NCI-H146 (cell line): ENCODE measurements around the gene SHISA9.

Source experiments
- DNase-seq: peaks from one replicate; lab custom pipeline; 2025; lab: John Stamatoyannopoulos, UW

The SHISA9 gene

GRCh38 chr16:13029786-13030185, 128.4 kb downstream of the SHISA9 start:
- DNase-seq: peak; percentile 17

DNA sequence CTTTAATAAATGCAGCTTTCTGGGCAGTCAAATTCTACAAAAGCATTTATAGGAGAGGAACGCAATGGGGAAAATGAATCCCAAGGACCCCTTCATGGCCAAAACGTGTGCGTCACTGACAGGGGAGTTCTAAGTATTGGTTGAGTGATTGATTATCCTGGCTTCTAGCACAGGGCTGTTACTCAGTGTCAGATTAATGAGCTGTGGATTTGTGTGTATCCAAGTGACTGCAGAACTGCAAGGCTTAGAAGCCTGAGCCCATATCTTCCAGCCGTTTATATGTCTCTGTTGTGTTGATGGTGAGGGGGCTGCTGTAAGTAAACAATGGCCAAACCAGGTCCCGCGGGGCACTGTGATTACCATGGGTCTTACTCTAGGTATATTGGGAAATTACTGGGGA, 129.4 kb downstream of the SHISA9 start:
- no peak for DNase-seq

DNA sequence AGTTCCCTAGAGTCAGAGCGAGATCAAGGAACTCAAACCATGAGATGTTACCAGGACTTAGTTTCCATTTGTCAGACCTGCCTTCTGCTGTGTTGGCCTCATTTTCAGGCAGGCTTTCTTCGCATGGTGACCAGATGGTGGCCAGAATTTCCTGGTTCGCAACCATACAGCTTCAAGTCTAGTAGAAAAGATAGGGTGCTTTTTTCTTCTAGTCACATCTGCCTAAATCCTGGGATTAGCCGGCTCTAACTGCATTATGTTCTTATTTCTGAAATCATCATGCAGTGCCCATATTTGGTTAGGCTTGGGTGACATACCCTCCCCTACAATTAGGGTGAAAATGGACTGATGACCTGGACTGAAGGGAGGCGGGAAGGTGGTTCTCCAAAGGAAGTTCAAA, 131.5 kb downstream of the SHISA9 start:
- DNase-seq: no peak

GRCh38 chr16:13036600-13036999, 135.2 kb downstream of the SHISA9 start:
- no peak for DNase-seq

DNA sequence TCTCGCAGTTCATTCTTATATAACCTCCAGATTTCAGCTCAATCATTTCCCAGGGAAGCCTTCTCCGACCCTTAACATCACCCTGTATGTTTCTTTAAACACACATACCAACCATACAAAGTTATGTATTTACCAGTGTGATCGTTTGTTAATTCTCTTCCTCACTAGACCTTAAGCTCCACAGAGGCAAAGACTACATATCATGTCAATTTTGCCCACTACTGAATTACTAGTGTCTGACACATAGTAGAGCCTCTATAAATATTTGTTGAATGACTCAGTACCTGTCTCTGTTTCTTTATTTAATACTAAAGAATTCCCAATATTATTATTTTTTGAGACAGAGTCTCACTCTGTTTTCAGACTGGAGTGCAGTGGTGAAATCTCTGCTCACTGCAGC, 137.2 kb downstream of the SHISA9 start:
- no peak for DNase-seq

DNA sequence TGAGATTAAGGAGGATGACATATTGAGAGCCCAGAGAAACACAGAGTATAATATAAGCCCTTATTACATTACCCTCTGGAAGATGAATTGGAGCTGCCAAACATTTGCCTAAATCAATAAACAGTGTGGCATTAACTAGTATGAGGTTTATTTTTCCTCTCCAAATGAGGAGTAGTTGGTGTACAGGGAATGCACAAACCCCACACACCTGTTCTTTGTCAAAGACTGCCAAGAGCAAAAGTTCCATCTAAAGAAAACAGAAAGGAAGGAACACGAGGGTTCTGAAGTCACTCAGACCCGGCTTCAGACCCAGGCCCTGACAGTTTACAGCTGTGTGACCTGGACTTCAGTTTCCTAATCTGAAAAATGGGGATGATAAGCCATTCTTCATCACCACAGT, 138.1 kb downstream of the SHISA9 start:
- no peak for DNase-seq

GRCh38 chr16:13041180-13041579, 139.8 kb downstream of the SHISA9 start:
- no peak for DNase-seq

DNA sequence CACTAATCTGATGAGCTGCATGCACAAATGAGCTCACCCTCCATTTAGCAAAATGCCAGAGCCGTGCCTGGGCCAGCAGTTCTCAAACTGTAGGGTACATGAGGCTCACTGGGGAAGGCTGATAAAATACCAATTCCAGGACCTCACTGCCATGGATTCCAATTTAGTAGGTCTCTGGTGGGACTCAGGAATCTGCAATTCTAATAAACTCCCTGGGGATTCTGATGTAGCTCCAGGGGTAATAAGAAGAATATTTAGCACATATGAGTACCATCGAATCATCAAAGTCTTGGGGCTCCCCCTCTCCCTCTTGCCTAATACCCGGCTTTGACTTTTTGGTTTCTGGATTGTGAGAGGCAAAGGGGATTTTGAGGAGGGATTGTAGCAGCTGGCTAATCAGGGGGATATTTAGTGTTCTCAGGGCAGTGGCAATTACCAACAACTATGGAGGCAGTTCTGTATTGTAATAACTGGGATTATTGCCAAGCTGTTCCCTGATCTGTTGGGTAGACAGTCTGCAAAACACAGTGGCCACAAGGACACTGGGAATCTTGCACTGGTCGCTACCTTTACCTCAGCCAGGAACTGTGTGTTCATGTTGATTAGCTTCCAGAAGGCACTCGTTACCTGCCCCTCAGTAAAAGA, 140.4 kb downstream of the SHISA9 start:
- no peak for DNase-seq

DNA sequence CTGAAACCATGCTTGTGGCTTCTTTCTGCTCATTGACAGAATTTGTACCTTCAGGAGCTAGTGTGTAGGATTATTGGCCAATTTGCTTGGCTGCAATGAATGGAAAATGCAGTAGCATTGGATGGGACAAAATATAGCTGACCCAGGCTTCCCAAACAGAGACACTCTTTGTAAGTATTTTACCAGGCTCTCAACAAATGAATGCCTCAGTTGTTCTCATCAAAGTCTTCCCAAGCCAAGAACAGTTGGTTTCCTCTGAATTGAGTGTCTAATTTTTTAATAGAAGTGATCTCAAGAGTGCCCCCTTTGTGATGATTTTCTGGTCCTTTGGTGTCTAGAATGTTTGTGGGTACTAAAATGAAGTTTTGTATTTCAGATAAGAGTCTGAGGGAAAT, 140.9 kb downstream of the SHISA9 start:
- DNase-seq: no peak

- no peak for DNase-seq
These were observed 144.8 kb downstream of the SHISA9 start for GRCh38 chr16:13046061-13046821.

DNA sequence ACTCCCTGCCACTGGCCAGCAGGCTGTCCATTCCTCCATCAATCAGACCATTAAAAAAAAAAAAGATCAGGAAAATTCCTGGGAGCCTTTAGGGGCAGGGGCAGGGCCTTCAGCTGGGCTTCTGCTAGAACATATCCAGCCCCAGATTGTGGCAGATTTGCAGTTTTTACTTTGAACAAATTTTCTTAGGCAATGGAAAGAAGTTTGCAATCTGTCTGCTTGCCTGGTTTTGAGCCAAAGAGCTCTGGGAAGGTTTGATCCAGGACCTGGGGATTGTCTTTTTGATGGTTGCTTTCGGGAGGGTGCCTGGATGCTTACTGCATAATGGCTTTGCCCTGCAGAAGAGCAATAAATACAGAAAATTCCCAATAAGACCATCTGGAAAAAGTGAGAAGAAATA, 145.9 kb downstream of the SHISA9 start:
- DNase-seq: no peak

DNA sequence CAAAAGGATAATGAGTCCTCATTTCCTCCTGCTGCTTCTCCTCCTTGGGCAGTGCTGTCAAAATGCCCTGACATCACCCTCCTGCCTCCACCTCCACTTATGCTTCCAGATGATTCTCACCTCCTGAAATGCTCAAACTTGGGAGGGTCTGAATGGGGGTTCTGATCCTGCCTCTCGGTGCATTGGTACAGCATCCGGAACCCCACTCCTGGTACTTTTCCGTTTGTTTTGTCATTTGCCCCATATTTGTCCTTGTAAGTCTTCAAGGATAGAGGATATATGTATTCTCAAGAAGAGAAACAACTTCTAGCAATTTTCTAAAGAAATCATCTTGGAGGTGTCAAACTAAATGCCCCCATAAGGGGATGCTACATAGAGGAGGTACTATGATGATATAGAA, 148.3 kb downstream of the SHISA9 start:
- DNase-seq: no peak

DNA sequence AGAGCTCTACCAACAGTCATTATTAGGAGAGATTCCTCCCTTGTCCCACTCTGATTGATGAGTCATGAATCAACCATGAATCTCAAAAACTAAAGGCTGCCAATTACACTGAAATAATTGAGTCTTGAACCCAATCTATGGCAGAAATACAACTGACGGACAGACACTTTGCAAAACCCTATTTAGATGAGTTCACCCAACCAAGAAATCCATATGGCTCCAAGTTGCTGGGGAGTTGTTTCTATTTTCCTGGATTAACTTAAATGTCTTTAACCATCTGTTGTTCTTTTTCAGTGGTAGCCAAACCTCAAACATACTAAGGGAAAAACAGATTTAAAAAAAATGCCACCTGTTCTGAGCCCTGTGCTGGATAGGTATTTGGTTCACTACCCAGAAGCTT, 151.0 kb downstream of the SHISA9 start:
- DNase-seq: no peak

GRCh38 chr16:13055480-13055879, 154.1 kb downstream of the SHISA9 start:
- no peak for DNase-seq

GRCh38 chr16:13056607-13057006, 155.2 kb downstream of the SHISA9 start:
- no peak for DNase-seq

DNA sequence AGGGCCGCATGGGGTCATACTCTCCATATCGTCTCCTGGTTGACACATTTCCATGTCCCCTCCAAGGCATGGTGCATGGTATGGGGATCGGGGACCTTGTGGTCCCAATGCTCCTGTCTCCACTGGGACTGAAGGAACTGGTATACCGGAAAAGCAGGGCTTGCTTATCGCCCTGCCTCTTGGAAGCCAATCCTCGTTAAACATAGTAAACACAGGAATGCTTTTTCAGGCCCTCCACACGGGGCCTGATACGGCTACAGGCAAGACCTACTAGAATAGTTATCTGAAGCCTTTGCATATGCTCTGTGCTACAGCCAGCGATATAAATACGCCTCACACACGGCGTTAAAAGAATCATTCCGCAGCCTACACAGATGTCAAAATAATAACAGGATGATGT, 159.5 kb downstream of the SHISA9 start:
- DNase-seq: no peak

- DNase-seq: no peak
These were observed 160.3 kb downstream of the SHISA9 start for GRCh38 chr16:13061691-13062090.

DNA sequence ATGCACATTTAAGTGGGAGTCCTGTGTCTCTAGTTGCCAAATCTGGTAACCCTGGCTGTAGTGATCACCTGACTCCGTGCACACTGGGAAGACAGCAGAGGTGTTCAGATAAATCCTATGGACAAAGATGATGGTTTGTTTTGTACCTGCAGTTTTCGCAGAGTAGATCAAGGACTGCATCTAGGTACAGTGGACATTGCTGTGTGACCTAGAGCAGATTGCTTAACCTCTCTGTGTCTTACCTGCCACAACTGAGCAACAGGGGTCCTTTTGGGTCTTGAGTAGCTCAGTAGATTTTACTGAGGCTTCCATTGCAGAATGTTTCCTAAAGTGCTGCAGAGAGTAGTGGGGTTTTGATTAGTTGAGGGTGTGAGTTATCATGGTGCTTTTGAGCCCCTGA, 160.8 kb downstream of the SHISA9 start:
- DNase-seq: no peak

GRCh38 chr16:13063457-13063856, 162.1 kb downstream of the SHISA9 start:
- DNase-seq: no peak

DNA sequence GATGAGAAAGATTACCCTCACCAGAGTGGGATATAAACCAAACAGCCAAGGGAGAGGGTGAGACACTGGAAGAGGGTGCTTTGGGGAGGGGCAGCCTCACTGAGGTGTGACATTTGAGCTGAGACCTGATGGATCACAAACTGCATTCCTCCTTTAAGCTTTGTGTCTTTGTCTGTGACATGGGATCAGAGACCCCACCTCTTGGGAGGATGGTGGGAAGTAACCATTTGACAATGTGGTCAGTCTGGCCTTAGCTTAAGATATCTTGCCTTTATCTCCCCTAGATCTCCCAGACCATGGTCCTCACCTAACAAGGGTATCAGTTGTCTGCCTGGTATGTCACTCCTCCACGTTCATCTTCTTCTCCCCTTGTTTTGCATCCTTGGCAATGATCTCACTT, 163.4 kb downstream of the SHISA9 start:
- no peak for DNase-seq

DNA sequence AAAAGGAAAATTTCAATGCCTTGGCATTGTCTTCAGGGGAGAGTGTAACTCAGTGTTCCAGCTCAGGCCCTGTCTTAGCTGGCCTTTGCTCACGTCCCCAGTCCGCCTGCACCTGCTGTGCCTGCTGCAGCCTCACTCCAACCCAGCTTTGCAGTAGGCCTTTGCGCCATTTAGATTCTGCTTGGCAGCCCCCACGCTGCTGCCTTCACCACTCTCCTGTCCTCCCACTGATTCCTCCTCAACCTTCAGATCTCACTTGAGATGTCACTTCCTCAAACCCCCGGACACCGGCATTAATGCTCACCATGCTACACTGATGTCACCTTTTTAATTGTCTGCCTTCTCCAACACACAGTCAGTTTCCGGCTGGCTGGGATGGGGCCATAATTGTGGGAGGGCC, 166.2 kb downstream of the SHISA9 start:
- no peak for DNase-seq

GRCh38 chr16:13068912-13069583, 167.7 kb downstream of the SHISA9 start:
- no peak for DNase-seq

- DNase-seq: no peak
These were observed 168.9 kb downstream of the SHISA9 start for GRCh38 chr16:13070268-13070667.
